Keratinocyte (primary cell): Measurements from ENCODE around the gene USH1C. TPM values are rescaled to one million over a fixed set of nuclear protein-coding genes. Genes with fewer than 3 reads are reported as not detected.

Source experiments
- DNase-seq: peaks from one replicate; pipeline ENCODE4 v3.0.0-alpha.2; 2011; ENCODE audit warnings: low read depth, missing footprints, low spot score
- FAIRE-seq: peaks from 2 replicates; lab custom pipeline; 2011; peaks lifted over from hg19 to GRCh38; lab: Jason Lieb, UNC
- H2AFZ ChIP-seq: 2 replicates; pipeline ENCODE4 v1.6.0; 2012; ENCODE audit warnings: low read length, control low read depth, inconsistent platforms; ENCODE audit not compliant: control insufficient read depth
- H3K27ac ChIP-seq: 2 replicates; pipeline ENCODE4 v1.5.1; 2011; ENCODE audit warnings: low read length; ENCODE audit not compliant: control insufficient read depth, insufficient read depth
- H3K27me3 ChIP-seq: 3 replicates; pipeline ENCODE4 v1.6.0; 2011; ENCODE audit warnings: low read length; ENCODE audit not compliant: control insufficient read depth, insufficient read depth; ENCODE audit errors: extremely low read depth
- H3K36me3 ChIP-seq, 2 experiments: 2 replicates in 1 of 2; 3 replicates in 1 of 2; pipeline ENCODE4 v1.5.1; 2011; ENCODE audit warnings: low read length in 2 of 2, mild to moderate bottlenecking in 1 of 2; ENCODE audit not compliant: control insufficient read depth in 2 of 2, insufficient read depth in 2 of 2; ENCODE audit errors: extremely low read depth in 1 of 2
- H3K4me1 ChIP-seq: 3 replicates; pipeline ENCODE4 v1.5.1; 2011; ENCODE audit warnings: low read length; ENCODE audit not compliant: control insufficient read depth, insufficient read depth; ENCODE audit errors: extremely low read depth
- H3K4me2 ChIP-seq: 3 replicates; pipeline ENCODE4 v1.6.0; 2011; ENCODE audit warnings: low read depth, low read length; ENCODE audit not compliant: control insufficient read depth, insufficient read depth; ENCODE audit errors: extremely low read depth
- H3K4me3 ChIP-seq, 3 experiments: fragments of 200-600 bp in 1 of 3; sonication (generic) in 1 of 3; 2 replicates in 2 of 3; 3 replicates in 1 of 3; pipeline ENCODE4 v1.5.1; 2011 to 2016; ENCODE audit warnings: low read length in 3 of 3, mild to moderate bottlenecking in 3 of 3, control low read depth in 2 of 3, inconsistent platforms in 1 of 3, low read depth in 1 of 3, mixed read lengths in 1 of 3, mixed run types in 1 of 3, moderate library complexity in 1 of 3; ENCODE audit not compliant: control insufficient read depth in 2 of 3, insufficient read depth in 2 of 3; ENCODE audit errors: extremely low read depth in 1 of 3
- H3K79me2 ChIP-seq: 2 replicates; pipeline ENCODE4 v1.6.0; 2012; ENCODE audit warnings: low read length; ENCODE audit not compliant: control insufficient read depth, insufficient read depth
- H3K9ac ChIP-seq: 3 replicates; pipeline ENCODE4 v1.6.0; 2011; ENCODE audit warnings: low read length; ENCODE audit not compliant: control insufficient read depth, insufficient read depth; ENCODE audit errors: extremely low read depth
- H3K9me1 ChIP-seq: 3 replicates; pipeline ENCODE4 v1.6.0; 2011; ENCODE audit warnings: low read length; ENCODE audit not compliant: control insufficient read depth, insufficient read depth; ENCODE audit errors: extremely low read depth
- H3K9me3 ChIP-seq: 2 replicates; pipeline ENCODE4 v1.5.1; 2012; ENCODE audit warnings: low read depth, low read length; ENCODE audit not compliant: control insufficient read depth
- H4K20me1 ChIP-seq: 3 replicates; pipeline ENCODE4 v1.6.0; 2011; ENCODE audit warnings: low read length; ENCODE audit not compliant: control insufficient read depth, insufficient read depth; ENCODE audit errors: extremely low read depth
- EZH2 ChIP-seq: IDR thresholded peaks from one replicate; pipeline ENCODE4 v1.6.1; 2012; ENCODE audit warnings: inconsistent platforms, mild to moderate bottlenecking, low read length, moderate library complexity
- dilution Hi-C: fragments of 300-500 bp; cut with MboI; formaldehyde crosslinking; loops from one replicate; pipeline ENCODE4 v1.7.0; 2020; ENCODE audit warnings: low sequenced_read_pairs; ENCODE audit not compliant: extremely low pct_ligation_motif_present
- polyA plus RNA-seq, 5 experiments: library from polyadenylated mRNA; depleted of rRNA in 3 of 5; stranded (reverse) in 3 of 5; stranded (forward) in 1 of 5; unstranded in 1 of 5; fragments of >200 nt; gene quantifications; 1 replicate in 1 of 5; 2 replicates in 3 of 5; 3 replicates in 1 of 5; pipeline versions ENCODE4 v1.2.1 to v1.2.3, GENCODE V29; 2011 to 2012; ENCODE audit warnings: missing spikeins in 2 of 5, low read depth in 1 of 5, low replicate concordance in 1 of 5
- TF ChIP-seq, protein P1 (sequence below), 3 experiments: IDR thresholded peaks in 1 of 3; conservative IDR thresholded peaks in 1 of 3; optimal IDR thresholded peaks in 1 of 3; 2 replicates in 2 of 3; 3 replicates in 1 of 3; pipeline versions ENCODE3 to v1.5.1; 2011; ENCODE audit warnings: low read length in 3 of 3, mild to moderate bottlenecking in 3 of 3, moderate library complexity in 2 of 3, control low read depth in 1 of 3, inconsistent platforms in 1 of 3; ENCODE audit not compliant: insufficient read depth in 2 of 3; ENCODE audit errors: extremely low read depth in 1 of 3

Gene USH1C
- polyA plus RNA-seq, 1 donor (not counting 4 experiments of a cell fraction or from before 2014, with no cell fraction given): not detected

DNA sequence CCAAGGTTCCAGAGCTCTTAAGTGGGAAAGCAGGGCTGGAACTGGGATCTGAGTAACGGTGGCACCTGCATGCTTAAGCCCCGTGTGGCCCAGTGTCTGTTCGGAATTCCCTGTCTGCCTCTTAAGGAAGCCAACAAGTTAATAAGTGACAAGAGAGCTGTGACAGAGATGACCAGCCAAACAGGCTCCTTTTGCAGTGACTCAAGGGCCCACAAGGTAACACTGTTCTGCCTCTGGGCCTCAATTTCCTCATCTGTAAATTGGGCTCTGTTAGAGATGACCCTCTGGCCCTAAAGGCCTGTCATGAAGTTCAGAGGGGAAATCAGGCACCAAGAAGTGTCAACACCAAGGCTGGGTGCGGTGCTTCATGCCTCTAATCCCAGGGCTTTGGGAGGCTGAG, 18.6 kb downstream of the USH1C start:
- DNase-seq (no peak), FAIRE-seq (no peak)
- no peaks in the 10 kb centered on the region for H3K4me1 ChIP-seq
- no peak overlapping the region for H3K27ac ChIP-seq
- no peak overlapping the region for H3K9ac ChIP-seq
- no peaks in the 10 kb centered on the region for H3K79me2 ChIP-seq
- no peaks in the 10 kb centered on the region for H4K20me1 ChIP-seq
- dilution Hi-C loops: no loop called here
- peaks cover 11% of the 10 kb centered on the region for H3K27me3 ChIP-seq
- H2AFZ ChIP-seq: no peak overlapping the region
- no peaks in the 10 kb centered on the region for H3K9me1 ChIP-seq
- H3K36me3 ChIP-seq: no peaks in the 10 kb centered on the region
- H3K9me3 ChIP-seq: no peaks in the 10 kb centered on the region
- no peak overlapping the region for H3K4me3 ChIP-seq
- no peak for TF ChIP-seq EZH2
- TF ChIP-seq, protein P1, sequence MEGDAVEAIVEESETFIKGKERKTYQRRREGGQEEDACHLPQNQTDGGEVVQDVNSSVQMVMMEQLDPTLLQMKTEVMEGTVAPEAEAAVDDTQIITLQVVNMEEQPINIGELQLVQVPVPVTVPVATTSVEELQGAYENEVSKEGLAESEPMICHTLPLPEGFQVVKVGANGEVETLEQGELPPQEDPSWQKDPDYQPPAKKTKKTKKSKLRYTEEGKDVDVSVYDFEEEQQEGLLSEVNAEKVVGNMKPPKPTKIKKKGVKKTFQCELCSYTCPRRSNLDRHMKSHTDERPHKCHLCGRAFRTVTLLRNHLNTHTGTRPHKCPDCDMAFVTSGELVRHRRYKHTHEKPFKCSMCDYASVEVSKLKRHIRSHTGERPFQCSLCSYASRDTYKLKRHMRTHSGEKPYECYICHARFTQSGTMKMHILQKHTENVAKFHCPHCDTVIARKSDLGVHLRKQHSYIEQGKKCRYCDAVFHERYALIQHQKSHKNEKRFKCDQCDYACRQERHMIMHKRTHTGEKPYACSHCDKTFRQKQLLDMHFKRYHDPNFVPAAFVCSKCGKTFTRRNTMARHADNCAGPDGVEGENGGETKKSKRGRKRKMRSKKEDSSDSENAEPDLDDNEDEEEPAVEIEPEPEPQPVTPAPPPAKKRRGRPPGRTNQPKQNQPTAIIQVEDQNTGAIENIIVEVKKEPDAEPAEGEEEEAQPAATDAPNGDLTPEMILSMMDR (optimal IDR thresholded peaks at IDR 0.05 in 1 of 3, IDR thresholded peaks at IDR 0.05 in 1 of 3, conservative IDR thresholded peaks at IDR 0.05 in 1 of 3; ENCODE audit: extremely low read depth in 1 of 3, insufficient read depth in 2 of 3, low read length in 3 of 3): no peak
- no peak overlapping the region for H3K4me2 ChIP-seq

DNA sequence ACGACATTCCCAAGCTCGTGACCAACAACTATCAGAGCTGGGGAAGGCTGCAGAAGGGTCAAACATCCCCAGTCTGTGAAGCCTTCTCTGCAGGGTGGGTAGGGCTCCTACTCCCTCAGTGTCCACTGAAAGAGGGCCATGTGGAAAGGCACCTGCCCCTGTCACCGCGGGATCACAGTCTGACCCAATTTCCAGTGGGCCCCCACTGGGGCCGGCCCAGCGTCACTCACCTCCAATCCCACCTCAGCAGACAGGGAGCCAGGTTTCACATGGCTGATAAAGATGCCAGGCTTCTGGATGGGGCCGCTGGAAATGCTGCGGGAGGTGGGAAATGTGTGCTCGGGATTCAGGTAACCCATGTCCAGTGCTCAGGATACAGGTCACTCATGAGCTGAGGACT, 20.0 kb downstream of the USH1C start:
- no peaks in the 10 kb centered on the region for H3K79me2 ChIP-seq
- no peak overlapping the region for H3K4me3 ChIP-seq
- FAIRE-seq (no peak), DNase-seq (no peak)
- no peak overlapping the region for H3K4me2 ChIP-seq
- TF ChIP-seq EZH2: no peak
- TF ChIP-seq, protein P1 (optimal IDR thresholded peaks at IDR 0.05 in 1 of 3, IDR thresholded peaks at IDR 0.05 in 1 of 3, conservative IDR thresholded peaks at IDR 0.05 in 1 of 3; ENCODE audit: extremely low read depth in 1 of 3, insufficient read depth in 2 of 3, low read length in 3 of 3): no peak
- no peak overlapping the region for H3K9ac ChIP-seq
- H3K4me1 ChIP-seq: no peaks in the 10 kb centered on the region
- H2AFZ ChIP-seq: no peak overlapping the region
- H3K27me3 ChIP-seq: peaks cover 7% of the 10 kb centered on the region
- H3K9me1 ChIP-seq: no peaks in the 10 kb centered on the region
- dilution Hi-C loops: no loop called here
- no peak overlapping the region for H3K27ac ChIP-seq
- no peaks in the 10 kb centered on the region for H3K36me3 ChIP-seq
- H4K20me1 ChIP-seq: no peaks in the 10 kb centered on the region
- no peaks in the 10 kb centered on the region for H3K9me3 ChIP-seq
